H1 (cell line): ENCODE data around the gene ROBO4. TPM values are rescaled to one million over a fixed set of nuclear protein-coding genes. Genes with fewer than 3 reads are reported as not detected.

Experiments used
- CTCF ChIA-PET: fragments of 300-600 bp; sonication (Branson Sonifier 250); formaldehyde crosslinking; loops from one replicate; lab custom pipeline; 2021; ENCODE audit not compliant: partially characterized antibody; lab: Charles Lee
- POLR2A ChIA-PET: fragments of 300-600 bp; sonication (Branson Sonifier 250); formaldehyde crosslinking; loops from one replicate; lab custom pipeline; 2021; ENCODE audit warnings: inconsistent platforms; ENCODE audit not compliant: partially characterized antibody; lab: Charles Lee
- DNase-seq, 2 experiments: peaks; one replicate each; pipeline versions ENCODE4 v3.0.0 to v3.0.0-alpha.2; 2010 to 2022; ENCODE audit warnings: low spot score in 2 of 2, low read depth in 1 of 2, mixed read lengths in 1 of 2
- FAIRE-seq: peaks from 2 replicates; lab custom pipeline; 2011; peaks lifted over from hg19 to GRCh38; lab: Jason Lieb, UNC
- H2AFZ ChIP-seq: 2 replicates; pipeline ENCODE4 v1.8.1; 2012; ENCODE audit warnings: low read length, inconsistent platforms
- H2AK5ac ChIP-seq: 2 replicates; pipeline ENCODE4 v1.6.1; 2013; ENCODE audit warnings: low read depth, low read length
- H2BK120ac ChIP-seq: replicated peaks from 2 replicates; pipeline ENCODE3; 2013; ENCODE audit warnings: low read depth, low read length, inconsistent platforms
- H2BK12ac ChIP-seq: 2 replicates; pipeline ENCODE4 v1.6.1; 2013; ENCODE audit warnings: low read depth, low read length
- H2BK15ac ChIP-seq: 2 replicates; pipeline ENCODE4 v1.6.1; 2013; ENCODE audit warnings: low read length
- H2BK20ac ChIP-seq: 2 replicates; pipeline ENCODE4 v1.6.1; 2013; ENCODE audit warnings: low read length
- H2BK5ac ChIP-seq: 2 replicates; pipeline ENCODE4 v1.6.1; 2013; ENCODE audit warnings: low read depth, low read length
- H3K14ac ChIP-seq: 2 replicates; pipeline ENCODE4 v1.6.1; 2013; ENCODE audit warnings: inconsistent platforms; ENCODE audit not compliant: insufficient read length
- H3K18ac ChIP-seq: 2 replicates; pipeline ENCODE4 v1.6.1; 2013; ENCODE audit warnings: low read length; ENCODE audit errors: extremely low read depth
- H3K23ac ChIP-seq: 2 replicates; pipeline ENCODE4 v1.6.1; 2013; ENCODE audit warnings: inconsistent platforms; ENCODE audit not compliant: insufficient read length
- H3K23me2 ChIP-seq: 2 replicates; pipeline ENCODE4 v1.6.1; 2013; ENCODE audit warnings: low read depth, low read length
- H3K27ac ChIP-seq: 2 replicates; pipeline ENCODE4 v1.6.1; 2011; ENCODE audit warnings: low read depth, low read length, inconsistent platforms
- H3K27me3 ChIP-seq, 4 experiments: replicated peaks in 1 of 4; 1 replicate in 1 of 4; 2 replicates in 3 of 4; pipeline versions ENCODE4 v1.6.1 to v1.8.1; 2011 to 2013; ENCODE audit warnings: low read length in 3 of 4, mild to moderate bottlenecking in 3 of 4, inconsistent platforms in 2 of 4, mixed read lengths in 2 of 4, moderate library complexity in 1 of 4; ENCODE audit not compliant: control insufficient read depth in 3 of 4, insufficient read depth in 3 of 4; ENCODE audit errors: extremely low read depth in 1 of 4
- H3K36me3 ChIP-seq, 4 experiments: 2 replicates each; pipeline versions ENCODE4 v1.6.1 to v1.8.1; 2011 to 2013; ENCODE audit warnings: mild to moderate bottlenecking in 4 of 4, low read length in 3 of 4, moderate library complexity in 2 of 4, control low read depth in 1 of 4, inconsistent platforms in 1 of 4; ENCODE audit not compliant: insufficient read depth in 4 of 4, control insufficient read depth in 2 of 4
- H3K4ac ChIP-seq: replicated peaks from 2 replicates; pipeline ENCODE3; 2013; ENCODE audit warnings: low read length, low read depth, mixed read lengths, inconsistent platforms; ENCODE audit not compliant: insufficient read length
- H3K4me1 ChIP-seq, 4 experiments: replicated peaks in 1 of 4; 1 replicate in 1 of 4; 2 replicates in 3 of 4; pipeline versions ENCODE4 v1.6.1 to v1.8.1; 2011 to 2013; ENCODE audit warnings: low read length in 3 of 4, inconsistent platforms in 2 of 4, mixed read lengths in 1 of 4; ENCODE audit not compliant: insufficient read depth in 4 of 4, control insufficient read depth in 3 of 4
- H3K4me2 ChIP-seq, 2 experiments: 2 replicates each; pipeline versions ENCODE4 v1.6.1 to v1.8.1; 2011 to 2013; ENCODE audit warnings: low read depth in 2 of 2, low read length in 2 of 2, control low read depth in 1 of 2, inconsistent platforms in 1 of 2, mild to moderate bottlenecking in 1 of 2; ENCODE audit not compliant: insufficient read depth in 1 of 2
- H3K4me3 ChIP-seq, 4 experiments: fragments of 200-600, 300-600 bp in 1 of 4; sonication (generic), shearing (Covaris generic), sonication (Bioruptor Twin) in 1 of 4; 2 replicates each; pipeline versions ENCODE4 v1.5.1 to v1.8.1; 2011 to 2016; ENCODE audit warnings: low read length in 4 of 4, low read depth in 3 of 4, control low read depth in 2 of 4, inconsistent platforms in 2 of 4, mild to moderate bottlenecking in 2 of 4, mixed read lengths in 1 of 4, moderate library complexity in 1 of 4; ENCODE audit not compliant: insufficient read depth in 2 of 4; ENCODE audit errors: extremely low read depth in 1 of 4
- H3K56ac ChIP-seq: replicated peaks from 2 replicates; pipeline ENCODE3; 2013; ENCODE audit warnings: low read depth, mild to moderate bottlenecking, mixed read lengths, low read length, inconsistent platforms; ENCODE audit not compliant: insufficient read length
- H3K79me1 ChIP-seq: 2 replicates; pipeline ENCODE4 v1.6.1; 2013; ENCODE audit warnings: low read depth, low read length, control low read depth
- H3K79me2 ChIP-seq, 2 experiments: 2 replicates each; pipeline versions ENCODE4 v1.6.1 to v1.8.1; 2012 to 2013; ENCODE audit warnings: low read length in 2 of 2, mild to moderate bottlenecking in 2 of 2, inconsistent platforms in 1 of 2; ENCODE audit not compliant: insufficient read depth in 2 of 2, control insufficient read depth in 1 of 2
- H3K9ac ChIP-seq, 4 experiments: replicated peaks in 1 of 4; 1 replicate in 1 of 4; 2 replicates in 3 of 4; pipeline versions ENCODE4 v1.6.1 to v1.8.1; 2011 to 2013; ENCODE audit warnings: low read depth in 3 of 4, low read length in 3 of 4, control low read depth in 2 of 4, mild to moderate bottlenecking in 2 of 4, moderate library complexity in 2 of 4, inconsistent platforms in 1 of 4; ENCODE audit errors: extremely low read depth in 1 of 4
- H3K9me3 ChIP-seq, 2 experiments: 2 replicates each; pipeline versions ENCODE4 v1.6.1 to v1.8.1; 2012 to 2013; ENCODE audit warnings: mild to moderate bottlenecking in 2 of 2, moderate library complexity in 2 of 2, control low read depth in 1 of 2, inconsistent platforms in 1 of 2, low read depth in 1 of 2, low read length in 1 of 2, mixed read lengths in 1 of 2; ENCODE audit not compliant: insufficient read depth in 2 of 2
- H4K20me1 ChIP-seq, 2 experiments: replicated peaks in 1 of 2; 2 replicates each; pipeline versions ENCODE3 to v1.8.1; 2011 to 2013; ENCODE audit warnings: inconsistent platforms in 2 of 2, low read length in 2 of 2, mild to moderate bottlenecking in 1 of 2; ENCODE audit not compliant: insufficient read depth in 2 of 2, control insufficient read depth in 1 of 2
- H4K5ac ChIP-seq: 2 replicates; pipeline ENCODE4 v1.6.1; 2013; ENCODE audit warnings: low read length, low read depth, mixed read lengths, inconsistent platforms; ENCODE audit not compliant: insufficient read length
- H4K8ac ChIP-seq: 2 replicates; pipeline ENCODE4 v1.8.0; 2013; ENCODE audit warnings: mild to moderate bottlenecking, moderate library complexity, low read length, inconsistent platforms; ENCODE audit not compliant: insufficient read depth; ENCODE audit errors: extremely low read depth
- H4K91ac ChIP-seq: replicated peaks from 2 replicates; pipeline ENCODE3; 2013; ENCODE audit warnings: low read length, mixed read lengths, inconsistent platforms; ENCODE audit not compliant: insufficient read length
- BRCA1 ChIP-seq: IDR thresholded peaks from 2 replicates; pipeline ENCODE4 v1.6.1; 2012; ENCODE audit warnings: low read depth, low read length, improper control_type of control experiment
- EZH2 ChIP-seq: fragments of 200-600 bp; sonication (generic); IDR thresholded peaks from 2 replicates; pipeline ENCODE4 v1.7.1; 2012; ENCODE audit warnings: low read depth, mild to moderate bottlenecking, moderate library complexity, low read length, inconsistent platforms; ENCODE audit not compliant: severe bottlenecking
- RFX5 ChIP-seq: IDR thresholded peaks from 2 replicates; pipeline ENCODE4 v1.6.1; 2011; ENCODE audit warnings: low read depth, low read length, improper control_type of control experiment, borderline replicate concordance
- SAP30 ChIP-seq: fragments of 300-600 bp; sonication (generic); IDR thresholded peaks from 2 replicates; pipeline ENCODE4 v1.7.1; 2012; ENCODE audit warnings: low read length, moderate library complexity, mild to moderate bottlenecking, inconsistent platforms; ENCODE audit not compliant: insufficient read depth, insufficient replicate concordance
- TEAD4 ChIP-seq: IDR thresholded peaks from 2 replicates; pipeline ENCODE4 v1.6.1; 2012; ENCODE audit warnings: low read depth, low read length, inconsistent platforms, mixed read lengths
- WGBS, 2 experiments: shearing (Covaris generic) in 1 of 2; methylation state at CpG; one replicate each; pipeline versions ENCODE4 v1.1.6 to v1.1.7; 2013 to 2015; ENCODE audit warnings: low lambda C conversion rate in 2 of 2, mixed read lengths in 2 of 2, inconsistent platforms in 1 of 2, low coverage in 1 of 2, missing lambda C conversion rate in 1 of 2; ENCODE audit not compliant: insufficient replicate concordance in 2 of 2, insufficient coverage in 1 of 2, insufficient read length in 1 of 2; ENCODE audit errors: extremely low coverage in 1 of 2, missing lambda C conversion rate in 1 of 2; 5-methylcytosine and 5-hydroxymethylcytosine counted together
- polyA plus RNA-seq, 7 experiments: library from polyadenylated mRNA; depleted of rRNA in 3 of 7; stranded (reverse) in 5 of 7; unstranded in 2 of 7; fragments of >200 nt in 5 of 7; fragments of 200-250 nt in 2 of 7; gene quantifications; 1 replicate in 5 of 7; 2 replicates in 1 of 7; 4 replicates in 1 of 7; pipeline versions ENCODE4 v1.2.1 to v1.2.3, GENCODE V29; 2011 to 2013; ENCODE audit warnings: missing spikeins in 2 of 7, mixed read lengths in 2 of 7
- total RNA-seq: library from RNA; stranded (reverse); fragmentation: NEBNext Ultra II Directional; extraction: Animal tissue kit (Norgen Biotek cat#: 25700); gene quantifications from 2 replicates; pipeline ENCODE4 v1.2.1, GENCODE V29; 2021

The ROBO4 gene
- total and polyA plus RNA-seq, 2 of the 8 experiments (the other 6 are each of a cell fraction or from before 2014, with no cell fraction given), result 0.03 TPM; not detected in 1

GRCh38 chr11:124880958-124881357 lies 16.7 kb downstream of the ROBO4 start:
- Histone ChIP-seq H3K9me3 (no peaks in the 10 kb centered on the region), H3K9ac (no peak overlapping the region), H3K14ac (no peak overlapping the region), H3K23me2 (peaks cover 4% of the 10 kb centered on the region; the same call in 1 of the 2 replicates), H3K27ac (no peak overlapping the region), H3K36me3 (no peaks in the 10 kb centered on the region), H2BK20ac (no peak overlapping the region), H3K4me2 (no peak overlapping the region), H2BK120ac (no peak overlapping the region), H3K79me2 (no peaks in the 10 kb centered on the region), H2AFZ (no peak overlapping the region), H2BK12ac (no peak overlapping the region), H3K4me3 (no peak overlapping the region), H2BK15ac (no peak overlapping the region), H3K27me3 (peaks cover 0 to 3% (median under 1%) of the 10 kb centered on the region in 4 experiments; a peak in 3 of 7 replicates), H3K56ac (no peak overlapping the region), H4K20me1 (no peaks in the 10 kb centered on the region), H3K18ac (no peak overlapping the region), H3K79me1 (no peaks in the 10 kb centered on the region), H3K4ac (no peak overlapping the region), H2AK5ac (no peak overlapping the region), H4K5ac (no peak overlapping the region), H4K91ac (no peak overlapping the region), H3K4me1 (peaks cover 0 to 14% (median 8%) of the 10 kb centered on the region in 4 experiments; a peak in 5 of 7 replicates), H3K23ac (no peak overlapping the region), H4K8ac (no peak overlapping the region), H2BK5ac (no peak overlapping the region)
- ChIA-PET POLR2A (interaction anchor here (1.1 to 2.1 kb wide), 3 partner anchors 8 to 89 kb away, joined by 3 to 7 read pairs (median 3); no protein-coding TSS in a partner anchor), CTCF (interaction anchor here (0.7 to 1.8 kb wide), 8 partner anchors 10 to 83 kb away, joined by 3 to 6 read pairs (median 4); partner anchors contain the start of gene ROBO3)
- DNase-seq (no peak), FAIRE-seq (no peak)
- TF ChIP-seq TEAD4 (no peak), RFX5 (no peak), EZH2 (no peak), SAP30 (no peak), BRCA1 (no peak)
- 83% methylated on average over 3 of the region's 3 CpGs; no CpG with 5 or more reads in 1 of the 2 experiments for WGBS, 2 experiments
